Calu3 (cell line): Measurements from ENCODE around the gene IGFBP4. TPM values are rescaled to one million over a fixed set of nuclear protein-coding genes. Genes with fewer than 3 reads are reported as not detected.
"Not testable (repeated sequence)": the region's sequence is repeated elsewhere in the genome, so short reads cannot be mapped to it uniquely, and the experiment has no call there.

Source experiments
- BruUV-seq: library from RNA; stranded (reverse); fragments of 400-500 nt; replicated peaks from 2 replicates; lab custom pipeline; 2021; lab: Mats Ljungman, UMichigan
- CTCF ChIA-PET: fragments of 300-600 bp; sonication (Branson Sonifier 250); formaldehyde crosslinking; loops from one replicate; lab custom pipeline; 2022; ENCODE audit warnings: antibody characterized with exemption; lab: Charles Lee
- DNase-seq: peaks from one replicate; pipeline ENCODE4 v3.0.0; 2022
- H3K27ac Mint-ChIP-seq: one replicate; pipeline ENCODE4 v1.8.0; 2022; ENCODE audit warnings: mixed read lengths; ENCODE audit not compliant: unreplicated experiment
- H3K27me3 Mint-ChIP-seq: one replicate; pipeline ENCODE4 v1.8.0; 2022; ENCODE audit warnings: mixed read lengths; ENCODE audit not compliant: unreplicated experiment
- H3K36me3 Mint-ChIP-seq: one replicate; pipeline ENCODE4 v1.8.0; 2022; ENCODE audit warnings: mild to moderate bottlenecking, moderate library complexity, mixed read lengths; ENCODE audit not compliant: insufficient read depth, unreplicated experiment
- H3K4me1 Mint-ChIP-seq: one replicate; pipeline ENCODE4 v1.8.0; 2022; ENCODE audit warnings: mild to moderate bottlenecking, low read depth, mixed read lengths; ENCODE audit not compliant: unreplicated experiment
- H3K4me3 Mint-ChIP-seq: one replicate; pipeline ENCODE4 v1.8.0; 2022; ENCODE audit warnings: mild to moderate bottlenecking, low read depth, moderate library complexity, mixed read lengths; ENCODE audit not compliant: unreplicated experiment
- H3K9me3 Mint-ChIP-seq: one replicate; pipeline ENCODE4 v1.8.0; 2022; ENCODE audit warnings: low read depth, mixed read lengths; ENCODE audit not compliant: unreplicated experiment
- intact Hi-C: fragments of 100-400 bp; cut with micrococcal nuclease; formaldehyde crosslinking; loops from one replicate; pipeline ENCODE4 v1.10.0; 2022; ENCODE audit not compliant: unreplicated experiment
- total RNA-seq: library from RNA; stranded (reverse); gene quantifications from 2 replicates; pipeline ENCODE4 v1.2.3, GENCODE V29; 2022
- TF ChIP-seq, protein P1 (sequence below): fragments of 200-600 bp; IDR thresholded peaks from one replicate; pipeline ENCODE4 v1.8.0; 2022; ENCODE audit warnings: antibody characterized with exemption; ENCODE audit not compliant: unreplicated experiment

Gene IGFBP4
- total RNA-seq, 1 experiment from 2014 or later: 33.9 TPM

GRCh38 chr17:40407460-40407859 lies 35.8 kb upstream of the IGFBP4 start:
- H3K27me3 Mint-ChIP-seq: no peaks in the 10 kb centered on the region
- BruUV-seq: no TSS peak
- TF ChIP-seq, protein P1, sequence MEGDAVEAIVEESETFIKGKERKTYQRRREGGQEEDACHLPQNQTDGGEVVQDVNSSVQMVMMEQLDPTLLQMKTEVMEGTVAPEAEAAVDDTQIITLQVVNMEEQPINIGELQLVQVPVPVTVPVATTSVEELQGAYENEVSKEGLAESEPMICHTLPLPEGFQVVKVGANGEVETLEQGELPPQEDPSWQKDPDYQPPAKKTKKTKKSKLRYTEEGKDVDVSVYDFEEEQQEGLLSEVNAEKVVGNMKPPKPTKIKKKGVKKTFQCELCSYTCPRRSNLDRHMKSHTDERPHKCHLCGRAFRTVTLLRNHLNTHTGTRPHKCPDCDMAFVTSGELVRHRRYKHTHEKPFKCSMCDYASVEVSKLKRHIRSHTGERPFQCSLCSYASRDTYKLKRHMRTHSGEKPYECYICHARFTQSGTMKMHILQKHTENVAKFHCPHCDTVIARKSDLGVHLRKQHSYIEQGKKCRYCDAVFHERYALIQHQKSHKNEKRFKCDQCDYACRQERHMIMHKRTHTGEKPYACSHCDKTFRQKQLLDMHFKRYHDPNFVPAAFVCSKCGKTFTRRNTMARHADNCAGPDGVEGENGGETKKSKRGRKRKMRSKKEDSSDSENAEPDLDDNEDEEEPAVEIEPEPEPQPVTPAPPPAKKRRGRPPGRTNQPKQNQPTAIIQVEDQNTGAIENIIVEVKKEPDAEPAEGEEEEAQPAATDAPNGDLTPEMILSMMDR: no peak
- no peak for DNase-seq
- H3K4me3 Mint-ChIP-seq: no peak overlapping the region
- H3K9me3 Mint-ChIP-seq: no peaks in the 10 kb centered on the region
- intact Hi-C loops: loop anchor here (10.0 kb wide), 1 partner anchor 307 kb away; no protein-coding TSS in a partner anchor
- peaks cover 23% of the 10 kb centered on the region for H3K4me1 Mint-ChIP-seq
- CTCF ChIA-PET: interaction anchor here (0.5 to 3.7 kb wide), 18 partner anchors 10 to 431 kb away, joined by 3 to 30 read pairs (median 4); partner anchors contain the start of gene TOP2A
- H3K36me3 Mint-ChIP-seq: peaks cover 92% of the 10 kb centered on the region
- no peak overlapping the region for H3K27ac Mint-ChIP-seq

GRCh38 chr17:40409540-40409939 lies 33.7 kb upstream of the IGFBP4 start:
- H3K4me3 Mint-ChIP-seq, H3K27me3 Mint-ChIP-seq, BruUV-seq, DNase-seq, H3K27ac Mint-ChIP-seq, H3K9me3 Mint-ChIP-seq: not testable (repeated sequence)
- CTCF ChIA-PET: interaction anchor here (0.5 to 3.7 kb wide), 11 partner anchors 8 to 178 kb away, joined by 3 to 30 read pairs (median 5); partner anchors contain the start of gene TOP2A
- intact Hi-C loops: loop anchor here (10.0 kb wide), 1 partner anchor 305 kb away; no protein-coding TSS in a partner anchor
- H3K4me1 Mint-ChIP-seq: peaks cover 23% of the 10 kb centered on the region
- peaks cover 99% of the 10 kb centered on the region for H3K36me3 Mint-ChIP-seq

- intact Hi-C loops: loop anchor here (10.0 kb wide), 1 partner anchor 565 kb away; no protein-coding TSS in a partner anchor
- no peak for DNase-seq
- TF ChIP-seq, protein P1: no peak
- BruUV-seq: no TSS peak
- Mint-ChIP-seq H3K27ac (peak overlapping the region; percentile 11), H3K9me3 (no peaks in the 10 kb centered on the region), H3K4me3 (no peak overlapping the region), H3K27me3 (no peaks in the 10 kb centered on the region), H3K4me1 (peaks cover 24% of the 10 kb centered on the region), H3K36me3 (peaks cover 99% of the 10 kb centered on the region)
- CTCF ChIA-PET: interaction anchor here (0.6 to 18.0 kb wide), 19 partner anchors 7 to 641 kb away, joined by 3 to 498 read pairs (median 4); partner anchors contain the start of genes PSMD3, TOP2A and WIPF2
Observed at GRCh38 chr17:40410082-40410481, 33.2 kb upstream of the IGFBP4 start.

- peaks cover 41% of the 10 kb centered on the region for H3K4me1 Mint-ChIP-seq
Observed at GRCh38 chr17:40411821-40412220, 31.4 kb upstream of the IGFBP4 start.

More at GRCh38 chr17:40411821-40412220, 31.4 kb upstream of the IGFBP4 start:
- peak overlapping the region; percentile 3 for H3K27ac Mint-ChIP-seq
- CTCF ChIA-PET: interaction anchor here (0.6 to 18.0 kb wide), 26 partner anchors 9 to 1266 kb away, joined by 3 to 498 read pairs (median 3); partner anchors contain the start of gene IGFBP4
- no TSS peak for BruUV-seq
- no peak for DNase-seq
- H3K36me3 Mint-ChIP-seq: peaks cover 96% of the 10 kb centered on the region
- TF ChIP-seq, protein P1: no peak
- intact Hi-C loops: loop anchor here (10.0 kb wide), 1 partner anchor 567 kb away; no protein-coding TSS in a partner anchor
- no peak overlapping the region for H3K4me3 Mint-ChIP-seq
- no peaks in the 10 kb centered on the region for H3K9me3 Mint-ChIP-seq
- no peaks in the 10 kb centered on the region for H3K27me3 Mint-ChIP-seq
